ENCODE data around the gene MVK.

MVK gene

DNA sequence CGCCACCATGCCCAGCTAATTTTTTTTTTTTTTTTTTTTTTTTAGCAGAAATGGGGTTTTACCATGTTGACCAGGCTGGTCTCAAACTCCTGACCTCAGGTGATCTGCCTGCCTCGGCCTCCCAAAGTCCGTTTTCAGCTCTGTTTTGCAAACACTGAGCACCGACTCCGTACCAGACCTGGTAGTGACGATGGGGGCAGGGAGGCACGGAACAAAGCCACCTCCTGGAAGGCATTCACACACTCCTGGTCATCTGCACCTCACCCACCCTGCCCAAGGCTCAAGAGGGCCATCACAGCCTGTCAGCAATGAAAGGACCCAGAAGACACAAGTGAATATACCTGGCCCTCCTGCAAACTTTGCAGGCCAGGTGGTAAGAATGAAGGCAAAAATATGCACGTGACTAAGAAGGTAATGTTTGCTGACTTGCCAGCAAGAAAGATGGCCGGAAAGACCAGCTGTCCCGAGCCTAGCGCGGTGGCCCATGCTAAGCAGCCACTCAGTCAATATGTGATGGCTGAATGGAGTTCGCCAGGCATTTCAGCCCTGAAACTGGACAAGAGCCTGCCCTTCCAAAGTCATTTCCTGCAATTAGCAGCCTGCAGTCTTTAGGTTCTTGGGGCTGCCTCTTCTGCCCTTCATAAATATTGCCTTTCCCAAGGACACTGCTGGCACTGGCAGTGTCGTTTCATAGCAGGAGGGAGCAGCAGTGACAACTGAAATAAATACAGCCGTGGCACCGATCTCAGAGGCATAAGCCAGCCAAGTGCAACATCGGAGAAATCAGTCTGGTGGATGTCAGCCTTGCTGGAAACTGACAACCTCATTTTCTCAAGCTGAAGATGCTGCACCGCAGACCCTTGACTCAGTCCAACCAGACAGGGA, 17.9 kb upstream of the MVK start:
- TF ChIP-seq, protein P1, sequence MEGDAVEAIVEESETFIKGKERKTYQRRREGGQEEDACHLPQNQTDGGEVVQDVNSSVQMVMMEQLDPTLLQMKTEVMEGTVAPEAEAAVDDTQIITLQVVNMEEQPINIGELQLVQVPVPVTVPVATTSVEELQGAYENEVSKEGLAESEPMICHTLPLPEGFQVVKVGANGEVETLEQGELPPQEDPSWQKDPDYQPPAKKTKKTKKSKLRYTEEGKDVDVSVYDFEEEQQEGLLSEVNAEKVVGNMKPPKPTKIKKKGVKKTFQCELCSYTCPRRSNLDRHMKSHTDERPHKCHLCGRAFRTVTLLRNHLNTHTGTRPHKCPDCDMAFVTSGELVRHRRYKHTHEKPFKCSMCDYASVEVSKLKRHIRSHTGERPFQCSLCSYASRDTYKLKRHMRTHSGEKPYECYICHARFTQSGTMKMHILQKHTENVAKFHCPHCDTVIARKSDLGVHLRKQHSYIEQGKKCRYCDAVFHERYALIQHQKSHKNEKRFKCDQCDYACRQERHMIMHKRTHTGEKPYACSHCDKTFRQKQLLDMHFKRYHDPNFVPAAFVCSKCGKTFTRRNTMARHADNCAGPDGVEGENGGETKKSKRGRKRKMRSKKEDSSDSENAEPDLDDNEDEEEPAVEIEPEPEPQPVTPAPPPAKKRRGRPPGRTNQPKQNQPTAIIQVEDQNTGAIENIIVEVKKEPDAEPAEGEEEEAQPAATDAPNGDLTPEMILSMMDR (IDR thresholded peaks at IDR 0.05; ENCODE audit: control extremely low read depth, extremely low read depth, low read depth, missing control alignments): no peak
- ChIA-PET POLR2A (no interaction called here), CTCF (interaction anchor here (0.7 kb wide), 2 partner anchors 8 to 31 kb away, joined by 3 read pairs; no protein-coding TSS in a partner anchor)
- no peak for DNase-seq (ENCODE audit: extremely low spot score)

DNA sequence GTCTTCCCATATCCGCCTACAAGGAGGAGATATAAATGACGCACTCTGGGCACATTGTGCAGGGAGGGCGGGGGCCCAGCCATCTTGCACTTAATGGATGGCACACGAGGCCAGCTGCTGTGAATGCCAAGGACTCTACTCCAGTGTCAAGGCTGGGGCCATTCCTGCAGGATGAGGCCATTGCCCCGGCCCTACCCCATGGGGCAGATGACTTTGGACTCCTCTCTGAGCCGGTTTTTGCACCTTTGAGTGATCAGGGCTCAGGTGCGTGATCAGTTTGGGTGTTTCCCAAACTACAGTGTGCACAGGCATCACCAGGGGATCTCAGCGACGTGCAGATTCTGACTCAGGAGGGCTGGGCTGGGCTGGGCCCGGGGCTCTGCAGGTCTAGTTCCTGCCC, 16.4 kb upstream of the MVK start:
- ChIA-PET POLR2A (no interaction called here), CTCF (no interaction called here)
- TF ChIP-seq, protein P1 (IDR thresholded peaks at IDR 0.05; ENCODE audit: control extremely low read depth, extremely low read depth, low read depth, missing control alignments): no peak
- no peak for DNase-seq (ENCODE audit: extremely low spot score)

DNA sequence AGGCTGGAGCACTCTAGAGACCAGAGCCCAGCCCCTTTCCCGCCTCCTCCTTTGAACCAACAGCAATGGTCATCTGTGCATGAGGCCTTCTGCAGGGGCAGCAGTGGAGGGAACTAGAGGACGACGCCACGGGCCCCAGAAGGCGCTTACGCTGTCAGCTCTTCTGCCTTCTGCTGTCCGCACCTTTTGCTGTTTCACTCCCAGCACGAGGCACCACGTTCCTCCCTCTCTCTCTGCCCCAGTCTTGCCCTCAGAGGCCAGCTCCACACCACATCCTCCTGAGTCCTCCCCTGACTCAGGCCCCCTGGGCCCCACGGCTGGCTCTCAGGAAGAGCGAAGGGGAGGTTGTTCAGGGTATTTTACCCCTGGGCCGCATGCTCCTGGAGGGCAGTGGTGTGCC, 15.8 kb upstream of the MVK start:
- TF ChIP-seq, protein P1 (IDR thresholded peaks at IDR 0.05; ENCODE audit: control extremely low read depth, extremely low read depth, low read depth, missing control alignments): no peak
- POLR2A ChIA-PET: no interaction called here
- DNase-seq (ENCODE audit: extremely low spot score): no peak
- CTCF ChIA-PET: no interaction called here

DNA sequence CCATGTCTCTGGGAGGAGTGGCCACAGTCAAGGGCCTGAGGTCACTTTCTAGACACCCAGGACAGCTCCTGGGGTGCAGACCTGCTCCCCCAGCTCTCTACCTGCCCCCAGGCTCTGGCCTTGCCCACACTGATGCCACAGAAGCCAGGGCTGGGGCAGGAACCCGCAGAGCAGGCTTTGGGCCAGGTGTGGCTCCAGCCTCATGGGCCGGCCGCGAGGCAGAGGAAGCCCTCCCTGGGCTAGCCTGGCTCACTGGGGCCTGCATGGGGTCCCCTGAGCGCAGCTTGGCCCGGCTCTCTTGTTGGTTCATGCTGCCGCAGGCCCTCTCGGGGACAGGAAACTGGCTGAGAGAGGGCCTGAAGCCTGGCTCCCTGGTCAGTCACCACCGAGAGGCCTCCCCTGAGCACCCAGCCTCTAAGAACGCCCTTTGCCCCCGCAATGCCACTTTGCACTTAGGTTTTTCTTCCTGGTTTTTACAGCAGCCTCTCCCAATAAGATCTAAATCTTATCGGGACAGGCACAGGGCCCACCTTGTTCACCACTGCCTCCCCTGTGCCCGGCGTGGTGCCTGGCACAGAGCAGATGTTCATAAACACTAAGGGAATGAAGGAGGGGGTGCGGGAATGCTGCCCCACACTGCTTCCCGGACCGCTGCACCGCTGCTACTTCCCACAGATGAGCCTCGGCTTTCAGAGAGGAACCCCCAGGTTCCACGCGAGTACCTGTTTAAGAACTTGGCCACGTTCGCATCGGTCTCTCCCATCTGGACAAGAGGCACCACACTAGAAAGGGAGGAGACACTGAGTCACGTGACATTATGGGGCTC, 15.0 kb upstream of the MVK start:
- ChIA-PET CTCF (no interaction called here), POLR2A (no interaction called here)
- TF ChIP-seq, protein P1 (IDR thresholded peaks at IDR 0.05; ENCODE audit: control extremely low read depth, extremely low read depth, low read depth, missing control alignments): no peak
- no peak for DNase-seq (ENCODE audit: extremely low spot score)

DNA sequence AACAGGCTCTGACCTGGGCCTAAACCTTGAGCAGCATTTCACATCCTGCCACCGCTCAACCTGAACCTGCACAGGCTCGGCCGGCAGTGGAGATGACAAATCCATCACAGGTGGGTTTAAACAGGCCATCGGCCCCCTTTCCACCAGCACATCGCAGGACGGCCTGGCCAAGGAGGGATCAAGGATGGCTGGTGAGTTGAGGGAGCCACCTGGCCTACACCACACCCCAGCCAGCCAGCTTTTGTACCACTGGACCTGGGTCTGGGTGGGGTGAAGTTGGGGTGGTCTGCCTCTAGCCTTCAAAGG, 14.4 kb upstream of the MVK start:
- TF ChIP-seq, protein P1 (IDR thresholded peaks at IDR 0.05; ENCODE audit: control extremely low read depth, extremely low read depth, low read depth, missing control alignments): no peak
- POLR2A ChIA-PET: no interaction called here
- CTCF ChIA-PET: no interaction called here
- DNase-seq (ENCODE audit: extremely low spot score): no peak

DNA sequence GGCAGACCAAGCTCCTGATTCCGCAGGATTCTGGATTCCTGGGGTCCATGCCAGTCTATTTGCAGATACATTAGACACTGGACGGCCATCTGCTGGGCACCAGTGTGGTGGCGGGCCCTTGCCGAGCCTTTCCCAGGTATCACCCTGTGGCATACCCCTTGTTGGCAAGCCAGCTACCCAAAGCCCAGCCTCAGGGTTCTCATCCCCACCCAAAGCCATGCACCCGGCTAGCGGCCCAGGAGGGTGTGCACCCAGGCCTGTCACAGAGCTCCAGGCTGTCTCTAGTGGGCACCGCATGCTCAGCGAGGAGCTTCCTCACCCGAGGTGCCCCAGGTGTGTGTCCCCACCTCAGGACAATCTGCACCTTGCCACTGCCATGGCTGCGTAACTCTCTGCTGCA, 14.0 kb upstream of the MVK start:
- ChIA-PET CTCF (interaction anchor here (0.8 kb wide), 2 partner anchors 12 to 38 kb away, joined by 3 read pairs; no protein-coding TSS in a partner anchor), POLR2A (no interaction called here)
- no peak for DNase-seq (ENCODE audit: extremely low spot score)
- TF ChIP-seq, protein P1 (IDR thresholded peaks at IDR 0.05; ENCODE audit: control extremely low read depth, extremely low read depth, low read depth, missing control alignments): no peak

Measured in GM10248 (cell line).